Measurements from ENCODE around the gene FLNB.

DNA sequence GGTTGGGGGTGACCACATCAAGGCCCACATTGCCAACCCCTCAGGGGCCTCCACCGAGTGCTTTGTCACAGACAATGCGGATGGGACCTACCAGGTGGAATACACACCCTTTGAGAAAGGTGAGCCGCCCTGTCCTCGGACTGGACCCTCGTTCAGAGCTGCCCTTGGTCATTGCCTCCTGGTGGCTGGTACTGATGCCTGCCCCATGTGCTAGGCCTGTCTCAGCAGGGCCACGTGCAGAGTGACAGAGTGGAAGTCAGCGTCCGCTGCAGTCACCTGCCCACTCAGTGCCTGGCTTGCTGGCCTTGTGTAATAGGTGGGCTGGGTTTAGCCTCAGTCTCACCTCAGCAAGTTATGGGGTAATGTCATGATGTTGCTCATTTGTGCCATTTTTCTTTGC lies 116.2 kb downstream of the FLNB start:
- TF ChIP-seq POLR2AphosphoS5 (IDR thresholded peaks at IDR 0.05; ENCODE audit: low read depth, low read length) (no peak), TAF1 (IDR thresholded peaks at IDR 0.05; ENCODE audit: borderline replicate concordance, insufficient read depth, low read length) (no peak)
- TF ChIP-seq, protein P1, sequence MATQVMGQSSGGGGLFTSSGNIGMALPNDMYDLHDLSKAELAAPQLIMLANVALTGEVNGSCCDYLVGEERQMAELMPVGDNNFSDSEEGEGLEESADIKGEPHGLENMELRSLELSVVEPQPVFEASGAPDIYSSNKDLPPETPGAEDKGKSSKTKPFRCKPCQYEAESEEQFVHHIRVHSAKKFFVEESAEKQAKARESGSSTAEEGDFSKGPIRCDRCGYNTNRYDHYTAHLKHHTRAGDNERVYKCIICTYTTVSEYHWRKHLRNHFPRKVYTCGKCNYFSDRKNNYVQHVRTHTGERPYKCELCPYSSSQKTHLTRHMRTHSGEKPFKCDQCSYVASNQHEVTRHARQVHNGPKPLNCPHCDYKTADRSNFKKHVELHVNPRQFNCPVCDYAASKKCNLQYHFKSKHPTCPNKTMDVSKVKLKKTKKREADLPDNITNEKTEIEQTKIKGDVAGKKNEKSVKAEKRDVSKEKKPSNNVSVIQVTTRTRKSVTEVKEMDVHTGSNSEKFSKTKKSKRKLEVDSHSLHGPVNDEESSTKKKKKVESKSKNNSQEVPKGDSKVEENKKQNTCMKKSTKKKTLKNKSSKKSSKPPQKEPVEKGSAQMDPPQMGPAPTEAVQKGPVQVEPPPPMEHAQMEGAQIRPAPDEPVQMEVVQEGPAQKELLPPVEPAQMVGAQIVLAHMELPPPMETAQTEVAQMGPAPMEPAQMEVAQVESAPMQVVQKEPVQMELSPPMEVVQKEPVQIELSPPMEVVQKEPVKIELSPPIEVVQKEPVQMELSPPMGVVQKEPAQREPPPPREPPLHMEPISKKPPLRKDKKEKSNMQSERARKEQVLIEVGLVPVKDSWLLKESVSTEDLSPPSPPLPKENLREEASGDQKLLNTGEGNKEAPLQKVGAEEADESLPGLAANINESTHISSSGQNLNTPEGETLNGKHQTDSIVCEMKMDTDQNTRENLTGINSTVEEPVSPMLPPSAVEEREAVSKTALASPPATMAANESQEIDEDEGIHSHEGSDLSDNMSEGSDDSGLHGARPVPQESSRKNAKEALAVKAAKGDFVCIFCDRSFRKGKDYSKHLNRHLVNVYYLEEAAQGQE (IDR thresholded peaks at IDR 0.05; ENCODE audit: insufficient read depth in 1 of 2, low read depth in 2 of 2, low read length in 2 of 2) = no peak

Measured in PFSK-1 (cell line).